DND-41 (cell line): ENCODE data around the gene ELMO2.

ENCODE experiments used
- ATAC-seq: fragments of 200-7000 bp; cut with Tn5 transposase; 3 replicates; pipeline ENCODE4 v1.9.1; 2021; ENCODE audit warnings: low read depth; ENCODE audit not compliant: insufficient read depth
- DNase-seq: peaks from one replicate; pipeline ENCODE4 v3.0.0-alpha.2; 2020
- H2AFZ ChIP-seq: 2 replicates; pipeline ENCODE4 v1.6.0; 2012; ENCODE audit warnings: low read depth, low read length
- H3K27ac ChIP-seq: 2 replicates; pipeline ENCODE4 v1.5.1; 2012; ENCODE audit warnings: low read length, inconsistent platforms
- H3K27me3 ChIP-seq: fragments of 200-600 bp; sonication (generic); 2 replicates; pipeline ENCODE4 v1.6.0; 2012; ENCODE audit warnings: low read length, mild to moderate bottlenecking, inconsistent platforms; ENCODE audit not compliant: insufficient read depth, poor library complexity
- H3K36me3 ChIP-seq: 2 replicates; pipeline ENCODE4 v1.5.1; 2012; ENCODE audit warnings: low read length, inconsistent platforms; ENCODE audit not compliant: insufficient read depth
- H3K4me1 ChIP-seq: 2 replicates; pipeline ENCODE4 v1.5.1; 2012; ENCODE audit warnings: mild to moderate bottlenecking, low read length; ENCODE audit not compliant: insufficient read depth
- H3K4me2 ChIP-seq: 2 replicates; pipeline ENCODE4 v1.6.0; 2012; ENCODE audit warnings: mild to moderate bottlenecking, moderate library complexity, low read length, inconsistent platforms; ENCODE audit not compliant: insufficient read depth
- H3K4me3 ChIP-seq, 2 experiments: fragments of 200-600 bp in 1 of 2; shearing (Covaris generic) in 1 of 2; 2 replicates each; pipeline ENCODE4 v1.5.1; 2012 to 2016; ENCODE audit warnings: inconsistent platforms in 2 of 2, low read length in 2 of 2, mild to moderate bottlenecking in 2 of 2, low read depth in 1 of 2, moderate library complexity in 1 of 2
- H3K79me2 ChIP-seq: 2 replicates; pipeline ENCODE4 v1.6.0; 2012; ENCODE audit warnings: low read length, inconsistent platforms; ENCODE audit not compliant: insufficient read depth
- H3K9ac ChIP-seq: 2 replicates; pipeline ENCODE4 v1.6.0; 2012; ENCODE audit warnings: low read depth, mild to moderate bottlenecking, inconsistent platforms, low read length, moderate library complexity
- H3K9me3 ChIP-seq: 2 replicates; pipeline ENCODE4 v1.5.1; 2012; ENCODE audit warnings: low read length, moderate library complexity, mild to moderate bottlenecking, inconsistent platforms; ENCODE audit not compliant: insufficient read depth, severe bottlenecking
- H4K20me1 ChIP-seq: 2 replicates; pipeline ENCODE4 v1.6.0; 2012; ENCODE audit warnings: low read length; ENCODE audit not compliant: insufficient read depth
- CTCF ChIP-seq: IDR thresholded peaks from 2 replicates; pipeline ENCODE4 v1.5.1; 2012; ENCODE audit warnings: borderline replicate concordance, low read length, moderate library complexity, mild to moderate bottlenecking; ENCODE audit not compliant: poor library complexity, severe bottlenecking; ENCODE audit errors: extremely low read depth
- EZH2 ChIP-seq: IDR thresholded peaks from 3 replicates; pipeline ENCODE4 v1.6.1; 2012; ENCODE audit warnings: borderline replicate concordance, low read depth, mild to moderate bottlenecking, moderate library complexity, low read length, inconsistent platforms; ENCODE audit not compliant: severe bottlenecking

The ELMO2 gene

GRCh38 chr20:46358346-46359058, 47.9 kb downstream of the ELMO2 start:
- no peak overlapping the region for H3K4me2 ChIP-seq
- no peak for DNase-seq
- peaks cover 24% of the 10 kb centered on the region for H3K4me1 ChIP-seq
- no peaks in the 10 kb centered on the region for H3K9me3 ChIP-seq
- TF ChIP-seq CTCF (no peak), EZH2 (no peak)
- H3K36me3 ChIP-seq = peaks cover 84% of the 10 kb centered on the region
- no peak overlapping the region for H2AFZ ChIP-seq
- H3K27ac ChIP-seq = no peak overlapping the region
- peaks cover 43% of the 10 kb centered on the region for H3K79me2 ChIP-seq
- peaks cover 77% of the 10 kb centered on the region for H4K20me1 ChIP-seq
- no peak for ATAC-seq
- no peak overlapping the region for H3K9ac ChIP-seq
- no peak overlapping the region for H3K4me3 ChIP-seq
- no peaks in the 10 kb centered on the region for H3K27me3 ChIP-seq

GRCh38 chr20:46357030-46357514, 49.3 kb downstream of the ELMO2 start:
- TF ChIP-seq EZH2 (no peak), CTCF (no peak)
- peaks cover 29% of the 10 kb centered on the region for H3K79me2 ChIP-seq
- ATAC-seq (peak; percentile 37; the same call in 1 of the 3 replicates), DNase-seq (no peak)
- no peaks in the 10 kb centered on the region for H3K9me3 ChIP-seq
- H4K20me1 ChIP-seq = peaks cover 71% of the 10 kb centered on the region
- H3K36me3 ChIP-seq = peaks cover 88% of the 10 kb centered on the region
- H3K27me3 ChIP-seq = no peaks in the 10 kb centered on the region
- H3K4me3 ChIP-seq = no peak overlapping the region
- H2AFZ ChIP-seq = no peak overlapping the region
- H3K9ac ChIP-seq = no peak overlapping the region
- H3K4me1 ChIP-seq = peaks cover 10% of the 10 kb centered on the region
- no peak overlapping the region for H3K27ac ChIP-seq
- no peak overlapping the region for H3K4me2 ChIP-seq

GRCh38 chr20:46356195-46357029, 50.0 kb downstream of the ELMO2 start:
- H3K36me3 ChIP-seq = peaks cover 88% of the 10 kb centered on the region
- H3K9me3 ChIP-seq = no peaks in the 10 kb centered on the region
- H2AFZ ChIP-seq = no peak overlapping the region
- 0 out of 2 replicates have a peak, but pooled peaks cover 4% of the 10 kb centered on the region for H3K4me1 ChIP-seq
- H3K9ac ChIP-seq = no peak overlapping the region
- no peak overlapping the region for H3K27ac ChIP-seq
- DNase-seq (no peak), ATAC-seq (no peak)
- peaks cover 22% of the 10 kb centered on the region for H3K79me2 ChIP-seq
- H3K27me3 ChIP-seq = no peaks in the 10 kb centered on the region
- H3K4me2 ChIP-seq = no peak overlapping the region
- H3K4me3 ChIP-seq = no peak overlapping the region
- no peak for TF ChIP-seq CTCF
- no peak for TF ChIP-seq EZH2
- peaks cover 64% of the 10 kb centered on the region for H4K20me1 ChIP-seq
